CD4-positive, alpha-beta memory T cell (primary cell): Measurements from ENCODE around the gene UTS2R. TPM values are rescaled to one million over a fixed set of nuclear protein-coding genes. Genes with fewer than 3 reads are reported as not detected.
"Not testable (repeated sequence)": the region's sequence is repeated elsewhere in the genome, so short reads cannot be mapped to it uniquely, and the experiment has no call there.

Experiments
- CTCF ChIA-PET: fragments of 350-600 bp; sonication (Branson Sonifier 250); formaldehyde crosslinking; loops from one replicate; lab custom pipeline; 2021; ENCODE audit warnings: inconsistent platforms; ENCODE audit not compliant: partially characterized antibody; lab: Charles Lee
- POLR2A ChIA-PET: fragments of 350-600 bp; sonication (Branson Sonifier 250); formaldehyde crosslinking; loops from one replicate; lab custom pipeline; 2021; ENCODE audit not compliant: partially characterized antibody; lab: Charles Lee
- DNase-seq, 5 donors: peaks; one replicate each; pipeline versions ENCODE4 v3.0.0 to v3.0.0-alpha.2; 2020 to 2022; ENCODE audit warnings: mixed read lengths in 1 of 5
- H3K27ac ChIP-seq: one replicate; pipeline ENCODE4 v1.7.0; 2013; ENCODE audit warnings: low read depth, low read length
- H3K27me3 ChIP-seq: 2 replicates; pipeline ENCODE4 v1.7.0; 2013; ENCODE audit warnings: mild to moderate bottlenecking, low read length, moderate library complexity; ENCODE audit not compliant: insufficient read depth
- H3K36me3 ChIP-seq: 2 replicates; pipeline ENCODE4 v1.7.0; 2013; ENCODE audit warnings: mild to moderate bottlenecking, low read length, moderate library complexity; ENCODE audit not compliant: insufficient read depth
- H3K4me1 ChIP-seq: 2 replicates; pipeline ENCODE4 v1.7.0; 2013; ENCODE audit warnings: mild to moderate bottlenecking, low read length, moderate library complexity; ENCODE audit not compliant: insufficient read depth
- H3K4me3 ChIP-seq, 2 donors: one replicate each; pipeline ENCODE4 v1.7.0; 2013; ENCODE audit warnings: low read length in 2 of 2, mild to moderate bottlenecking in 1 of 2
- H3K9me3 ChIP-seq, 2 donors: one replicate each; pipeline ENCODE4 v1.7.0; 2013; ENCODE audit warnings: low read length in 2 of 2, control low read depth in 1 of 2; ENCODE audit not compliant: control insufficient read depth in 1 of 2
- H3K27ac Mint-ChIP-seq, 7 donors: one replicate each; pipeline ENCODE4 v1.8.0; 2020 to 2021; ENCODE audit warnings: mixed read lengths in 7 of 7, mild to moderate bottlenecking in 6 of 7, inconsistent platforms in 3 of 7, moderate library complexity in 3 of 7
- H3K27me3 Mint-ChIP-seq, 2 donors: one replicate each; pipeline ENCODE4 v1.8.0; 2020 to 2021; ENCODE audit warnings: mixed read lengths in 2 of 2
- H3K36me3 Mint-ChIP-seq, 2 donors: one replicate each; pipeline ENCODE4 v1.8.0; 2020 to 2021; ENCODE audit warnings: mixed read lengths in 2 of 2, inconsistent platforms in 1 of 2, mild to moderate bottlenecking in 1 of 2
- H3K4me1 Mint-ChIP-seq, 4 donors: one replicate each; pipeline ENCODE4 v1.8.0; 2020 to 2021; ENCODE audit warnings: mixed read lengths in 4 of 4, mild to moderate bottlenecking in 1 of 4
- H3K4me3 Mint-ChIP-seq, 8 donors: one replicate each; pipeline ENCODE4 v1.8.0; 2020 to 2021; ENCODE audit warnings: mixed read lengths in 8 of 8, mild to moderate bottlenecking in 7 of 8, moderate library complexity in 6 of 8, inconsistent platforms in 3 of 8
- H3K9me3 Mint-ChIP-seq, 8 donors: one replicate each; pipeline ENCODE4 v1.8.0; 2020 to 2021; ENCODE audit warnings: mixed read lengths in 8 of 8, mild to moderate bottlenecking in 5 of 8, inconsistent platforms in 3 of 8, moderate library complexity in 1 of 8
- intact Hi-C: fragments of 100-400 bp; cut with micrococcal nuclease; formaldehyde crosslinking; loops from one replicate; pipeline ENCODE4 v1.15.1; 2023
- polyA plus RNA-seq, 2 donors: library from polyadenylated mRNA; unstranded; fragments of 300-500 nt; fragmentation: Illumina TruSeq; gene quantifications; one replicate each; pipeline ENCODE4 v1.2.3, GENCODE V29; 2021
- total RNA-seq, 2 experiments: library from RNA; stranded (reverse); gene quantifications; one replicate each; pipeline ENCODE4 v1.2.3, GENCODE V29; 2021

Gene UTS2R
- total and polyA plus RNA-seq, 4 experiments from 2014 or later, result not detected

GRCh38 chr17:82373731-82374625 is 2.4 kb downstream of the UTS2R start:
- no peaks in the 10 kb centered on the region for H3K9me3 ChIP-seq
- no peak overlapping the region for H3K4me3 ChIP-seq
- no peak overlapping the region for H3K27ac ChIP-seq
- peaks cover 14% of the 10 kb centered on the region for H3K4me1 ChIP-seq
- no peaks in the 10 kb centered on the region for H3K36me3 ChIP-seq
- Mint-ChIP-seq H3K36me3 (no peaks in the 10 kb centered on the region), H3K27me3 (peaks cover 25 to 29% of the 10 kb centered on the region in 2 donors), H3K4me3 (peak overlapping the region in 2 of 8 donors; percentile 26 to 35), H3K27ac (no peak overlapping the region), H3K4me1 (peaks cover 3 to 21% (median 8%) of the 10 kb centered on the region in 4 donors), H3K9me3 (no peaks in the 10 kb centered on the region)
- no peak for DNase-seq
- ChIA-PET POLR2A (no interaction called here), CTCF (no interaction called here)
- intact Hi-C loops, result no loop called here
- H3K27me3 ChIP-seq, result peaks cover 9% of the 10 kb centered on the region

GRCh38 chr17:82374626-82375331 is 3.2 kb downstream of the UTS2R start:
- Histone ChIP-seq H3K27ac (no peak overlapping the region), H3K4me3 (no peak overlapping the region), H3K36me3 (no peaks in the 10 kb centered on the region), H3K9me3 (no peaks in the 10 kb centered on the region), H3K27me3 (peaks cover 9% of the 10 kb centered on the region), H3K4me1 (peaks cover 14% of the 10 kb centered on the region)
- POLR2A ChIA-PET, result no interaction called here
- H3K27me3 Mint-ChIP-seq, result peaks cover 22 to 24% of the 10 kb centered on the region in 2 donors
- no peak for DNase-seq
- H3K27ac Mint-ChIP-seq, result no peak overlapping the region
- no peak overlapping the region for H3K4me3 Mint-ChIP-seq
- CTCF ChIA-PET, result no interaction called here
- H3K9me3 Mint-ChIP-seq, result no peaks in the 10 kb centered on the region
- peaks cover 3 to 21% (median 8%) of the 10 kb centered on the region in 4 donors for H3K4me1 Mint-ChIP-seq
- no peaks in the 10 kb centered on the region for H3K36me3 Mint-ChIP-seq
- intact Hi-C loops, result no loop called here

GRCh38 chr17:82375359-82376041 is 3.9 kb downstream of the UTS2R start:
- no peaks in the 10 kb centered on the region for H3K9me3 ChIP-seq
- H3K36me3 ChIP-seq, result no peaks in the 10 kb centered on the region
- intact Hi-C loops, result no loop called here
- peaks cover 7% of the 10 kb centered on the region for H3K27me3 ChIP-seq
- no peaks in the 10 kb centered on the region for H3K36me3 Mint-ChIP-seq
- H3K9me3 Mint-ChIP-seq, result no peaks in the 10 kb centered on the region
- H3K27ac Mint-ChIP-seq, result no peak overlapping the region
- H3K27me3 Mint-ChIP-seq, result peaks cover 25 to 28% of the 10 kb centered on the region in 2 donors
- no peak for DNase-seq
- POLR2A ChIA-PET, result interaction anchor here (1.0 kb wide), 1 partner anchor 12 kb away, joined by 3 read pairs; no protein-coding TSS in a partner anchor
- peaks cover 5 to 17% (median 7%) of the 10 kb centered on the region in 4 donors for H3K4me1 Mint-ChIP-seq
- H3K4me1 ChIP-seq, result peaks cover 11% of the 10 kb centered on the region
- H3K27ac ChIP-seq, result no peak overlapping the region
- H3K4me3 Mint-ChIP-seq, result no peak overlapping the region
- H3K4me3 ChIP-seq, result no peak overlapping the region
- CTCF ChIA-PET, result no interaction called here

- no peak overlapping the region for H3K4me3 Mint-ChIP-seq
- H3K27ac Mint-ChIP-seq, result no peak overlapping the region
- Histone ChIP-seq H3K27ac (no peak overlapping the region), H3K36me3 (no peaks in the 10 kb centered on the region), H3K4me3 (no peak overlapping the region), H3K27me3 (peaks cover 3% of the 10 kb centered on the region), H3K4me1 (peaks cover 4% of the 10 kb centered on the region), H3K9me3 (no peaks in the 10 kb centered on the region)
- ChIA-PET POLR2A (interaction anchor here (1.0 kb wide), 1 partner anchor 12 kb away, joined by 3 read pairs; no protein-coding TSS in a partner anchor), CTCF (no interaction called here)
- no peak for DNase-seq
- intact Hi-C loops, result no loop called here
- no peaks in the 10 kb centered on the region for H3K36me3 Mint-ChIP-seq
- H3K27me3 Mint-ChIP-seq, result peaks cover 24 to 25% of the 10 kb centered on the region in 2 donors
- H3K4me1 Mint-ChIP-seq, result peaks cover 3 to 15% (median 6%) of the 10 kb centered on the region in 4 donors
- H3K9me3 Mint-ChIP-seq, result no peaks in the 10 kb centered on the region
These were observed 4.6 kb downstream of the UTS2R start for GRCh38 chr17:82376042-82376730.

GRCh38 chr17:82377294-82377693 is 5.7 kb downstream of the UTS2R start:
- CTCF ChIA-PET, H3K9me3 ChIP-seq, H3K4me3 ChIP-seq, H3K27ac ChIP-seq, H3K9me3 Mint-ChIP-seq, H3K36me3 ChIP-seq, H3K27me3 ChIP-seq, H3K4me3 Mint-ChIP-seq, H3K4me1 ChIP-seq, H3K27ac Mint-ChIP-seq, H3K36me3 Mint-ChIP-seq, POLR2A ChIA-PET, DNase-seq, intact Hi-C loops: not testable (repeated sequence)
- Mint-ChIP-seq H3K4me1 (peaks cover 6 to 14% (median 8%) of the 10 kb centered on the region in 4 donors), H3K27me3 (peaks cover 28 to 30% of the 10 kb centered on the region in 2 donors)

- Histone ChIP-seq H3K4me3 (no peak overlapping the region), H3K36me3 (no peaks in the 10 kb centered on the region), H3K9me3 (no peaks in the 10 kb centered on the region), H3K27ac (no peak overlapping the region), H3K4me1 (no peaks in the 10 kb centered on the region), H3K27me3 (peaks cover 3% of the 10 kb centered on the region)
- no peaks in the 10 kb centered on the region for H3K36me3 Mint-ChIP-seq
- no peak overlapping the region for H3K27ac Mint-ChIP-seq
- CTCF ChIA-PET, result no interaction called here
- POLR2A ChIA-PET, result no interaction called here
- peaks cover 5 to 9% (median 6%) of the 10 kb centered on the region in 4 donors for H3K4me1 Mint-ChIP-seq
- H3K27me3 Mint-ChIP-seq, result peaks cover 24% of the 10 kb centered on the region in 2 donors
- intact Hi-C loops, result no loop called here
- no peak overlapping the region for H3K4me3 Mint-ChIP-seq
- DNase-seq, result no peak
- H3K9me3 Mint-ChIP-seq, result no peaks in the 10 kb centered on the region
These were observed 6.6 kb downstream of the UTS2R start for GRCh38 chr17:82377924-82378740.
